Stomach (tissue), 9 donors: ENCODE results near the gene COG8. TPM values are rescaled to one million over a fixed set of nuclear protein-coding genes. Genes with fewer than 3 reads are reported as not detected.

ENCODE experiments used
- DNase-seq, 2 donors: peaks; one replicate each; pipeline versions ENCODE4 v3.0.0 to v3.0.0-alpha.2; 2013 to 2019
- H3K27ac ChIP-seq, 5 donors: fragments of 200-600 bp in 4 of 5; sonication (generic) in 4 of 5; one replicate each; pipeline ENCODE4 v1.5.1; 2013 to 2019; ENCODE audit warnings: mild to moderate bottlenecking in 1 of 5, moderate library complexity in 1 of 5
- H3K27me3 ChIP-seq, 3 donors: fragments of 200-600 bp; sonication (generic); one replicate each; pipeline ENCODE4 v1.5.1; 2017 to 2019; ENCODE audit warnings: mixed run types in 1 of 3
- H3K36me3 ChIP-seq, 4 donors: fragments of 200-600 bp; sonication (generic); 1 replicate in 3 of 4; 2 replicates in 1 of 4; pipeline ENCODE4 v1.5.1; 2016 to 2019
- H3K4me1 ChIP-seq, 4 donors: fragments of 200-600 bp; sonication (generic); one replicate each; pipeline ENCODE4 v1.5.1; 2016 to 2019
- H3K4me3 ChIP-seq, 4 donors: fragments of 200-600 bp; sonication (generic) in 3 of 4; one replicate each; pipeline ENCODE4 v1.5.1; 2016 to 2019; ENCODE audit warnings: mild to moderate bottlenecking in 1 of 4
- H3K9me3 ChIP-seq, 4 donors: fragments of 200-600 bp; sonication (generic); one replicate each; pipeline ENCODE4 v1.5.1; 2016 to 2019
- CTCF ChIP-seq, 7 experiments: fragments of 450-650 bp in 4 of 7; fragments of 200-600 bp in 3 of 7; sonication (generic) in 3 of 7; IDR thresholded peaks; one replicate each; pipeline ENCODE4 v1.5.1; 2016 to 2019; ENCODE audit warnings: antibody characterized with exemption in 7 of 7, control low read depth in 2 of 7, mild to moderate bottlenecking in 1 of 7
- EP300 ChIP-seq: sonication (generic); formaldehyde crosslinking; IDR thresholded peaks from one replicate; pipeline ENCODE4 v1.6.1; 2017; ENCODE audit warnings: antibody characterized with exemption
- POLR2A ChIP-seq, 4 donors: fragments of 450-650 bp; IDR thresholded peaks; one replicate each; pipeline ENCODE4 v1.6.1; 2016; ENCODE audit warnings: antibody characterized with exemption in 4 of 4, control low read depth in 2 of 4, mild to moderate bottlenecking in 1 of 4, moderate library complexity in 1 of 4
- POLR2AphosphoS5 ChIP-seq, 3 donors: sonication (generic); formaldehyde crosslinking; IDR thresholded peaks; one replicate each; pipeline ENCODE4 v1.6.1; 2016; ENCODE audit warnings: antibody characterized with exemption in 3 of 3
- WGBS, 5 donors: extraction: QIAGEN DNeasy Blood & Tissue Kit in 3 of 5; methylation state at CpG; one replicate each; pipeline versions ENCODE4 v1.1.5 to v1.1.7; 2013 to 2018; 5-methylcytosine and 5-hydroxymethylcytosine counted together
- intact Hi-C: fragments of 100-400 bp; cut with DNase I; formaldehyde crosslinking; loops from one replicate; pipeline ENCODE4 v1.15.1; 2023; ENCODE audit warnings: low total_unique reads
- polyA plus RNA-seq, 3 donors: library from polyadenylated mRNA; stranded (reverse); fragments of 200-250 nt; gene quantifications; one replicate each; pipeline ENCODE4 v1.2.3, GENCODE V29; 2013
- total RNA-seq, 5 donors: library from RNA; depleted of rRNA; stranded (reverse); fragments of >200 nt; gene quantifications; one replicate each; pipeline versions ENCODE4 v1.1.0 to v1.2.3, GENCODE V29; 2014 to 2016
- donor health status: healthy with polysubstance abuse.
- donor health status: Bipolar disorder and iron deficiency.
- donor health status: healthy.

The COG8 gene
- total and polyA plus RNA-seq, 8 donors, result 11.1 to 167 (median 22.3) TPM

- intact Hi-C loops, result no loop called here
- Histone ChIP-seq H3K27me3 (no peaks in the 10 kb centered on the region), H3K9me3 (no peaks in the 10 kb centered on the region), H3K4me3 (peak within 1 kb of the TSS; percentile 26 to 39 (median 34)), H3K4me1 (peaks cover 0 to 34% (median 19%) of the 10 kb centered on the region in 4 donors), H3K36me3 (peaks cover 21 to 46% (median 30%) of the 10 kb centered on the region in 4 donors), H3K27ac (peak within 1 kb of the TSS; percentile 55 to 74 (median 69))
- DNase-seq, result peak; percentile 63 to 84
- 29 to 57% (median 51%) methylated on average over 12 of the region's 12 CpGs for WGBS, 5 donors
- TF ChIP-seq POLR2A (IDR thresholded peaks at IDR 0.05) (no peak), EP300 (no peak), POLR2AphosphoS5 (IDR thresholded peaks at IDR 0.05) (peak in 1 of 3 donors; percentile 38), CTCF (IDR thresholded peaks at IDR 0.05) (no peak)
Observed at GRCh38 chr16:69351309-69352027, 12.1 kb upstream of the COG8 start, which contains the start of gene TMED6. TMED6 (minus strand) TSS chr16:69351786; CDS start chr16:69351753, 33 bp downstream.

- Histone ChIP-seq H3K27ac (peak overlapping the region; percentile 44 to 74 (median 69)), H3K4me1 (peaks cover 0 to 34% (median 19%) of the 10 kb centered on the region in 4 donors), H3K27me3 (no peaks in the 10 kb centered on the region), H3K4me3 (peak overlapping the region; percentile 26 to 39 (median 34)), H3K36me3 (peaks cover 13 to 46% (median 32%) of the 10 kb centered on the region in 4 donors), H3K9me3 (no peaks in the 10 kb centered on the region)
- peak in 1 of 3 donors; percentile 20 for TF ChIP-seq POLR2AphosphoS5 (IDR thresholded peaks at IDR 0.05)
- TF ChIP-seq POLR2A (IDR thresholded peaks at IDR 0.05), result no peak
- DNase-seq, result peak; percentile 28 to 58
- 28 to 54% (median 40%) methylated on average over 6 of the region's 6 CpGs for WGBS, 5 donors
- intact Hi-C loops, result no loop called here
Observed at GRCh38 chr16:69350536-69351133, 11.3 kb upstream of the COG8 start.

GRCh38 chr16:69349536-69349935, 10.2 kb upstream of the COG8 start:
- Histone ChIP-seq H3K27me3 (no peaks in the 10 kb centered on the region), H3K9me3 (no peaks in the 10 kb centered on the region), H3K36me3 (peaks cover 11 to 46% (median 38%) of the 10 kb centered on the region in 4 donors), H3K27ac (no peak overlapping the region), H3K4me1 (peaks cover 0 to 34% (median 19%) of the 10 kb centered on the region in 4 donors), H3K4me3 (no peak overlapping the region)
- WGBS, 5 donors, result 84 to 95% (median 87%) methylated on average over 8 to 10 of the region's 10 CpGs
- intact Hi-C loops, result no loop called here
- no peak for DNase-seq
- TF ChIP-seq EP300, result no peak

GRCh38 chr16:69348222-69348621, 8.9 kb upstream of the COG8 start:
- Histone ChIP-seq H3K4me1 (peaks cover 0 to 34% (median 19%) of the 10 kb centered on the region in 4 donors), H3K27ac (no peak overlapping the region), H3K36me3 (peaks cover 10 to 55% (median 47%) of the 10 kb centered on the region in 4 donors), H3K27me3 (no peaks in the 10 kb centered on the region), H3K4me3 (no peak overlapping the region), H3K9me3 (no peaks in the 10 kb centered on the region)
- peak in 1 of 2 donors; percentile 29 for DNase-seq
- TF ChIP-seq EP300 (no peak), POLR2A (IDR thresholded peaks at IDR 0.05) (no peak), CTCF (IDR thresholded peaks at IDR 0.05) (no peak), POLR2AphosphoS5 (IDR thresholded peaks at IDR 0.05) (no peak)
- intact Hi-C loops, result no loop called here
- 52 to 82% (median 59%) methylated on average over 6 of the region's 6 CpGs for WGBS, 5 donors

GRCh38 chr16:69346683-69347082, 7.3 kb upstream of the COG8 start:
- H3K36me3 ChIP-seq, result peaks cover 9 to 62% (median 54%) of the 10 kb centered on the region in 4 donors
- H3K27me3 ChIP-seq, result no peaks in the 10 kb centered on the region
- no peak overlapping the region for H3K4me3 ChIP-seq
- peaks cover 0 to 39% (median 17%) of the 10 kb centered on the region in 4 donors for H3K4me1 ChIP-seq
- TF ChIP-seq CTCF (IDR thresholded peaks at IDR 0.05), result no peak
- TF ChIP-seq POLR2AphosphoS5 (IDR thresholded peaks at IDR 0.05), result no peak
- no peak for TF ChIP-seq EP300
- no peak for TF ChIP-seq POLR2A (IDR thresholded peaks at IDR 0.05)
- DNase-seq, result no peak
- 85 to 89% (median 88%) methylated on average over 6 of the region's 6 CpGs for WGBS, 5 donors
- no peak overlapping the region for H3K27ac ChIP-seq
- intact Hi-C loops, result no loop called here
- no peaks in the 10 kb centered on the region for H3K9me3 ChIP-seq
